H1 (cell line): ENCODE measurements around the gene NLGN4Y. TPM values are rescaled to one million over a fixed set of nuclear protein-coding genes. Genes with fewer than 3 reads are reported as not detected.

Experiments
- CTCF ChIA-PET: fragments of 300-600 bp; sonication (Branson Sonifier 250); formaldehyde crosslinking; loops from one replicate; lab custom pipeline; 2021; ENCODE audit not compliant: partially characterized antibody; lab: Charles Lee
- POLR2A ChIA-PET: fragments of 300-600 bp; sonication (Branson Sonifier 250); formaldehyde crosslinking; loops from one replicate; lab custom pipeline; 2021; ENCODE audit warnings: inconsistent platforms; ENCODE audit not compliant: partially characterized antibody; lab: Charles Lee
- DNase-seq, 2 experiments: peaks; one replicate each; pipeline versions ENCODE4 v3.0.0 to v3.0.0-alpha.2; 2010 to 2022; ENCODE audit warnings: low spot score in 2 of 2, low read depth in 1 of 2, mixed read lengths in 1 of 2
- FAIRE-seq: peaks from 2 replicates; lab custom pipeline; 2011; peaks lifted over from hg19 to GRCh38; lab: Jason Lieb, UNC
- H2AFZ ChIP-seq: 2 replicates; pipeline ENCODE4 v1.8.1; 2012; ENCODE audit warnings: low read length, inconsistent platforms
- H2AK5ac ChIP-seq: 2 replicates; pipeline ENCODE4 v1.6.1; 2013; ENCODE audit warnings: low read depth, low read length
- H2BK120ac ChIP-seq: replicated peaks from 2 replicates; pipeline ENCODE3; 2013; ENCODE audit warnings: low read depth, low read length, inconsistent platforms
- H2BK12ac ChIP-seq: 2 replicates; pipeline ENCODE4 v1.6.1; 2013; ENCODE audit warnings: low read depth, low read length
- H2BK15ac ChIP-seq: 2 replicates; pipeline ENCODE4 v1.6.1; 2013; ENCODE audit warnings: low read length
- H2BK20ac ChIP-seq: 2 replicates; pipeline ENCODE4 v1.6.1; 2013; ENCODE audit warnings: low read length
- H2BK5ac ChIP-seq: 2 replicates; pipeline ENCODE4 v1.6.1; 2013; ENCODE audit warnings: low read depth, low read length
- H3K14ac ChIP-seq: 2 replicates; pipeline ENCODE4 v1.6.1; 2013; ENCODE audit warnings: inconsistent platforms; ENCODE audit not compliant: insufficient read length
- H3K18ac ChIP-seq: 2 replicates; pipeline ENCODE4 v1.6.1; 2013; ENCODE audit warnings: low read length; ENCODE audit errors: extremely low read depth
- H3K23ac ChIP-seq: 2 replicates; pipeline ENCODE4 v1.6.1; 2013; ENCODE audit warnings: inconsistent platforms; ENCODE audit not compliant: insufficient read length
- H3K23me2 ChIP-seq: 2 replicates; pipeline ENCODE4 v1.6.1; 2013; ENCODE audit warnings: low read depth, low read length
- H3K27ac ChIP-seq: 2 replicates; pipeline ENCODE4 v1.6.1; 2011; ENCODE audit warnings: low read depth, low read length, inconsistent platforms
- H3K27me3 ChIP-seq, 4 experiments: replicated peaks in 1 of 4; 1 replicate in 1 of 4; 2 replicates in 3 of 4; pipeline versions ENCODE4 v1.6.1 to v1.8.1; 2011 to 2013; ENCODE audit warnings: low read length in 3 of 4, mild to moderate bottlenecking in 3 of 4, inconsistent platforms in 2 of 4, mixed read lengths in 2 of 4, moderate library complexity in 1 of 4; ENCODE audit not compliant: control insufficient read depth in 3 of 4, insufficient read depth in 3 of 4; ENCODE audit errors: extremely low read depth in 1 of 4
- H3K36me3 ChIP-seq, 4 experiments: 2 replicates each; pipeline versions ENCODE4 v1.6.1 to v1.8.1; 2011 to 2013; ENCODE audit warnings: mild to moderate bottlenecking in 4 of 4, low read length in 3 of 4, moderate library complexity in 2 of 4, control low read depth in 1 of 4, inconsistent platforms in 1 of 4; ENCODE audit not compliant: insufficient read depth in 4 of 4, control insufficient read depth in 2 of 4
- H3K4ac ChIP-seq: replicated peaks from 2 replicates; pipeline ENCODE3; 2013; ENCODE audit warnings: low read length, low read depth, mixed read lengths, inconsistent platforms; ENCODE audit not compliant: insufficient read length
- H3K4me1 ChIP-seq, 4 experiments: replicated peaks in 1 of 4; 1 replicate in 1 of 4; 2 replicates in 3 of 4; pipeline versions ENCODE4 v1.6.1 to v1.8.1; 2011 to 2013; ENCODE audit warnings: low read length in 3 of 4, inconsistent platforms in 2 of 4, mixed read lengths in 1 of 4; ENCODE audit not compliant: insufficient read depth in 4 of 4, control insufficient read depth in 3 of 4
- H3K4me2 ChIP-seq, 2 experiments: 2 replicates each; pipeline versions ENCODE4 v1.6.1 to v1.8.1; 2011 to 2013; ENCODE audit warnings: low read depth in 2 of 2, low read length in 2 of 2, control low read depth in 1 of 2, inconsistent platforms in 1 of 2, mild to moderate bottlenecking in 1 of 2; ENCODE audit not compliant: insufficient read depth in 1 of 2
- H3K4me3 ChIP-seq, 4 experiments: fragments of 200-600, 300-600 bp in 1 of 4; sonication (generic), shearing (Covaris generic), sonication (Bioruptor Twin) in 1 of 4; 2 replicates each; pipeline versions ENCODE4 v1.5.1 to v1.8.1; 2011 to 2016; ENCODE audit warnings: low read length in 4 of 4, low read depth in 3 of 4, control low read depth in 2 of 4, inconsistent platforms in 2 of 4, mild to moderate bottlenecking in 2 of 4, mixed read lengths in 1 of 4, moderate library complexity in 1 of 4; ENCODE audit not compliant: insufficient read depth in 2 of 4; ENCODE audit errors: extremely low read depth in 1 of 4
- H3K56ac ChIP-seq: replicated peaks from 2 replicates; pipeline ENCODE3; 2013; ENCODE audit warnings: low read depth, mild to moderate bottlenecking, mixed read lengths, low read length, inconsistent platforms; ENCODE audit not compliant: insufficient read length
- H3K79me1 ChIP-seq: 2 replicates; pipeline ENCODE4 v1.6.1; 2013; ENCODE audit warnings: low read depth, low read length, control low read depth
- H3K79me2 ChIP-seq, 2 experiments: 2 replicates each; pipeline versions ENCODE4 v1.6.1 to v1.8.1; 2012 to 2013; ENCODE audit warnings: low read length in 2 of 2, mild to moderate bottlenecking in 2 of 2, inconsistent platforms in 1 of 2; ENCODE audit not compliant: insufficient read depth in 2 of 2, control insufficient read depth in 1 of 2
- H3K9ac ChIP-seq, 4 experiments: replicated peaks in 1 of 4; 1 replicate in 1 of 4; 2 replicates in 3 of 4; pipeline versions ENCODE4 v1.6.1 to v1.8.1; 2011 to 2013; ENCODE audit warnings: low read depth in 3 of 4, low read length in 3 of 4, control low read depth in 2 of 4, mild to moderate bottlenecking in 2 of 4, moderate library complexity in 2 of 4, inconsistent platforms in 1 of 4; ENCODE audit errors: extremely low read depth in 1 of 4
- H3K9me3 ChIP-seq, 2 experiments: 2 replicates each; pipeline versions ENCODE4 v1.6.1 to v1.8.1; 2012 to 2013; ENCODE audit warnings: mild to moderate bottlenecking in 2 of 2, moderate library complexity in 2 of 2, control low read depth in 1 of 2, inconsistent platforms in 1 of 2, low read depth in 1 of 2, low read length in 1 of 2, mixed read lengths in 1 of 2; ENCODE audit not compliant: insufficient read depth in 2 of 2
- H4K20me1 ChIP-seq, 2 experiments: replicated peaks in 1 of 2; 2 replicates each; pipeline versions ENCODE3 to v1.8.1; 2011 to 2013; ENCODE audit warnings: inconsistent platforms in 2 of 2, low read length in 2 of 2, mild to moderate bottlenecking in 1 of 2; ENCODE audit not compliant: insufficient read depth in 2 of 2, control insufficient read depth in 1 of 2
- H4K5ac ChIP-seq: 2 replicates; pipeline ENCODE4 v1.6.1; 2013; ENCODE audit warnings: low read length, low read depth, mixed read lengths, inconsistent platforms; ENCODE audit not compliant: insufficient read length
- H4K8ac ChIP-seq: 2 replicates; pipeline ENCODE4 v1.8.0; 2013; ENCODE audit warnings: mild to moderate bottlenecking, moderate library complexity, low read length, inconsistent platforms; ENCODE audit not compliant: insufficient read depth; ENCODE audit errors: extremely low read depth
- H4K91ac ChIP-seq: replicated peaks from 2 replicates; pipeline ENCODE3; 2013; ENCODE audit warnings: low read length, mixed read lengths, inconsistent platforms; ENCODE audit not compliant: insufficient read length
- BACH1 ChIP-seq: IDR thresholded peaks from 2 replicates; pipeline ENCODE4 v1.6.1; 2012; ENCODE audit warnings: low read length, improper control_type of control experiment
- JUN ChIP-seq: IDR thresholded peaks from 2 replicates; pipeline ENCODE4 v1.6.1; 2011; ENCODE audit warnings: low read depth, mild to moderate bottlenecking, improper control_type of control experiment, low read length
- NANOG ChIP-seq: IDR thresholded peaks from 2 replicates; pipeline ENCODE4 v1.6.1; 2011; ENCODE audit warnings: low read length, low read depth, mild to moderate bottlenecking, inconsistent platforms; ENCODE audit not compliant: insufficient read depth, poor library complexity, severe bottlenecking
- POU5F1 ChIP-seq: IDR thresholded peaks from 2 replicates; pipeline ENCODE4 v1.6.1; 2011; ENCODE audit warnings: low read depth, mild to moderate bottlenecking, low read length, moderate library complexity
- SP4 ChIP-seq: IDR thresholded peaks from 2 replicates; pipeline ENCODE4 v1.6.1; 2012; ENCODE audit warnings: low read length, inconsistent platforms
- WGBS, 2 experiments: shearing (Covaris generic) in 1 of 2; methylation state at CpG; one replicate each; pipeline versions ENCODE4 v1.1.6 to v1.1.7; 2013 to 2015; ENCODE audit warnings: low lambda C conversion rate in 2 of 2, mixed read lengths in 2 of 2, inconsistent platforms in 1 of 2, low coverage in 1 of 2, missing lambda C conversion rate in 1 of 2; ENCODE audit not compliant: insufficient replicate concordance in 2 of 2, insufficient coverage in 1 of 2, insufficient read length in 1 of 2; ENCODE audit errors: extremely low coverage in 1 of 2, missing lambda C conversion rate in 1 of 2; 5-methylcytosine and 5-hydroxymethylcytosine counted together
- polyA plus RNA-seq, 7 experiments: library from polyadenylated mRNA; depleted of rRNA in 3 of 7; stranded (reverse) in 5 of 7; unstranded in 2 of 7; fragments of >200 nt in 5 of 7; fragments of 200-250 nt in 2 of 7; gene quantifications; 1 replicate in 5 of 7; 2 replicates in 1 of 7; 4 replicates in 1 of 7; pipeline versions ENCODE4 v1.2.1 to v1.2.3, GENCODE V29; 2011 to 2013; ENCODE audit warnings: missing spikeins in 2 of 7, mixed read lengths in 2 of 7
- total RNA-seq: library from RNA; stranded (reverse); fragmentation: NEBNext Ultra II Directional; extraction: Animal tissue kit (Norgen Biotek cat#: 25700); gene quantifications from 2 replicates; pipeline ENCODE4 v1.2.1, GENCODE V29; 2021

Gene NLGN4Y
- total and polyA plus RNA-seq, 2 of the 8 experiments (the other 6 are each of a cell fraction or from before 2014, with no cell fraction given), result 35.7 to 51.3 TPM

DNA sequence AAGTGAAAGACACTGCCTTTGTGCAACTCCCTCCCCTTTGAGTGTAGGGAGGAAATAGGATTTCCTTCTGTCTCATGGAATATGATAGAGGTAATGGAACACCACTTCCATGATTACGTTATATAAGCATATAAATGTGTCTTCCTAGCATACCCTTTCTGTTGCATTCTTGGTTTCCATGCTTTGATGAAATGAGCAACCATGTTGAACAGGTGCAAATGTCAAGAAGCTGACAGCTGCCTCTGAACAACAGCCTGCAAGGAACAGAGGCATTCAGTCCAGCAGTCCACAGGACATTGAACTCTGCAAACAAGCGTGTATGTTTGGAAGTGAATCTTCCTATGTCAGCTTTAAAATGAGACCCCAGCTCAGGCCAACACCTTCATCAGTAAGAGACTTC lies 117.5 kb downstream of the NLGN4Y start:
- H4K5ac ChIP-seq, result no peak overlapping the region
- no peak for TF ChIP-seq SP4
- no peak for TF ChIP-seq POU5F1
- TF ChIP-seq JUN, result no peak
- TF ChIP-seq NANOG, result no peak
- TF ChIP-seq BACH1, result no peak
- H3K36me3 ChIP-seq, result no peaks in the 10 kb centered on the region; a peak in 1 of 8 replicates
- H3K79me1 ChIP-seq, result no peaks in the 10 kb centered on the region; the same call in 1 of the 2 replicates
- no peak overlapping the region for H2BK12ac ChIP-seq
- no peak overlapping the region for H3K56ac ChIP-seq
- ChIA-PET POLR2A (no interaction called here), CTCF (no interaction called here)
- H2BK5ac ChIP-seq, result no peak overlapping the region
- H4K8ac ChIP-seq, result no peak overlapping the region
- FAIRE-seq (no peak), DNase-seq (no peak)
- no peak overlapping the region for H2BK120ac ChIP-seq
- H3K79me2 ChIP-seq, result peaks cover 0 to 19% of the 10 kb centered on the region in 2 experiments; a peak in 3 of 4 replicates
- H3K23ac ChIP-seq, result no peak overlapping the region
- no peak overlapping the region for H3K4me3 ChIP-seq
- H3K9ac ChIP-seq, result no peak overlapping the region
- H3K4me1 ChIP-seq, result no peaks in the 10 kb centered on the region
- no peak overlapping the region for H3K14ac ChIP-seq
- no peak overlapping the region for H3K4ac ChIP-seq
- no peak overlapping the region for H2BK20ac ChIP-seq
- no peak overlapping the region for H2AFZ ChIP-seq
- no peak overlapping the region for H2AK5ac ChIP-seq
- H3K23me2 ChIP-seq, result peaks cover 3% of the 10 kb centered on the region; the same call in 1 of the 2 replicates
- no peak overlapping the region for H4K91ac ChIP-seq
- H3K4me2 ChIP-seq, result no peak overlapping the region
- WGBS, 2 experiments, result 89% methylated on average over 2 of the region's 2 CpGs; no CpG with 5 or more reads in 1 of the 2 experiments
- no peak overlapping the region for H3K18ac ChIP-seq
- no peak overlapping the region for H3K27ac ChIP-seq
- no peaks in the 10 kb centered on the region for H3K9me3 ChIP-seq
- H2BK15ac ChIP-seq, result no peak overlapping the region
- no peaks in the 10 kb centered on the region for H3K27me3 ChIP-seq
- H4K20me1 ChIP-seq, result peaks cover 1 to 3% of the 10 kb centered on the region in 2 experiments
